Pons (tissue), 1 donor: ENCODE results near the gene RASSF5.

Experiments
- DNase-seq: peaks from one replicate; pipeline ENCODE4 v3.0.0-alpha.2; 2016; ENCODE audit warnings: low spot score

RASSF5 gene

GRCh38 chr1:206550446-206550845 is 43.1 kb downstream of the RASSF5 start:
- no peak for DNase-seq

GRCh38 chr1:206551296-206551985 is 44.1 kb downstream of the RASSF5 start:
- DNase-seq = no peak

GRCh38 chr1:206551986-206552326 is 44.6 kb downstream of the RASSF5 start:
- no peak for DNase-seq

GRCh38 chr1:206554211-206554610 is 46.9 kb downstream of the RASSF5 start:
- DNase-seq = no peak

GRCh38 chr1:206554701-206555472 is 47.6 kb downstream of the RASSF5 start:
- DNase-seq = no peak

GRCh38 chr1:206555473-206555935 is 48.2 kb downstream of the RASSF5 start:
- no peak for DNase-seq

GRCh38 chr1:206556047-206556749 is 48.9 kb downstream of the RASSF5 start:
- no peak for DNase-seq

GRCh38 chr1:206556750-206557635 is 49.7 kb downstream of the RASSF5 start:
- peak; percentile 52 for DNase-seq

GRCh38 chr1:206557636-206558473 is 50.5 kb downstream of the RASSF5 start:
- peak; percentile 49 for DNase-seq

- DNase-seq = no peak
Measured at GRCh38 chr1:206558794-206559671, 51.7 kb downstream of the RASSF5 start.

- DNase-seq = no peak
Measured at GRCh38 chr1:206559672-206559995, 52.3 kb downstream of the RASSF5 start.

- DNase-seq = no peak
Measured at GRCh38 chr1:206560007-206560716, 52.8 kb downstream of the RASSF5 start.

- no peak for DNase-seq
Measured at GRCh38 chr1:206563367-206564207, 56.3 kb downstream of the RASSF5 start.

GRCh38 chr1:206565995-206566394 is 58.7 kb downstream of the RASSF5 start:
- no peak for DNase-seq

GRCh38 chr1:206566999-206567398 is 59.7 kb downstream of the RASSF5 start:
- DNase-seq = no peak

- DNase-seq = no peak
Measured at GRCh38 chr1:206568256-206568655, 60.9 kb downstream of the RASSF5 start.

GRCh38 chr1:206568779-206569352 is 61.5 kb downstream of the RASSF5 start:
- DNase-seq = no peak

GRCh38 chr1:206569556-206569955 is 62.2 kb downstream of the RASSF5 start:
- no peak for DNase-seq
